Muscle of leg (tissue), 11 donors: ENCODE results near the gene ZRANB3. TPM values are rescaled to one million over a fixed set of nuclear protein-coding genes. Genes with fewer than 3 reads are reported as not detected.
"Not testable (repeated sequence)": the region's sequence is repeated elsewhere in the genome, so short reads cannot be mapped to it uniquely, and the experiment has no call there.

Experiments used
- DNase-seq: peaks from one replicate; pipeline ENCODE4 v3.0.0; 2013
- H3K27ac ChIP-seq: one replicate; pipeline ENCODE4 v1.5.1; 2013; ENCODE audit warnings: mild to moderate bottlenecking, low read length, control low read depth
- H3K27me3 ChIP-seq: one replicate; pipeline ENCODE4 v1.6.1; 2013; ENCODE audit warnings: low read length; ENCODE audit not compliant: control insufficient read depth, insufficient read depth
- H3K36me3 ChIP-seq: one replicate; pipeline ENCODE4 v1.6.1; 2013; ENCODE audit warnings: low read length; ENCODE audit not compliant: control insufficient read depth, insufficient read depth
- H3K4me1 ChIP-seq: one replicate; pipeline ENCODE4 v1.6.1; 2013; ENCODE audit warnings: low read length; ENCODE audit not compliant: control insufficient read depth, insufficient read depth
- H3K4me3 ChIP-seq: one replicate; pipeline ENCODE4 v1.5.1; 2013; ENCODE audit warnings: low read length, control low read depth
- H3K9me3 ChIP-seq: replicated peaks from 2 replicates; pipeline ENCODE4 v1.6.1; 2013; ENCODE audit warnings: low read depth, low read length; ENCODE audit not compliant: control insufficient read depth
- WGBS: methylation state at CpG from one replicate; pipeline ENCODE4 v1.1.5; 2013; ENCODE audit warnings: missing lambda C conversion rate; ENCODE audit not compliant: insufficient coverage; 5-methylcytosine and 5-hydroxymethylcytosine counted together
- polyA plus RNA-seq, 8 donors: library from polyadenylated mRNA; unstranded; fragments of 120-200 nt; gene quantifications; one replicate each; pipeline versions ENCODE4 v1.2.1 to v1.2.3, GENCODE V29; 2013; ENCODE audit warnings: inconsistent platforms in 1 of 8, low replicate concordance in 1 of 8; ENCODE audit not compliant: insufficient read length in 8 of 8, insufficient read depth in 1 of 8
- total RNA-seq: library from RNA; stranded (reverse); fragments of 120-200 nt; gene quantifications from one replicate; pipeline ENCODE4 v1.2.4, GENCODE V29; 2013

The ZRANB3 gene
- total and polyA plus RNA-seq, 9 donors: 4.9 to 9.1 (median 6.5) TPM

GRCh38 chr2:135124924-135125886 lies 405.8 kb downstream of the ZRANB3 start:
- Histone ChIP-seq H3K4me3 (no peak overlapping the region), H3K27me3 (no peaks in the 10 kb centered on the region), H3K9me3 (no peaks in the 10 kb centered on the region), H3K4me1 (no peaks in the 10 kb centered on the region), H3K36me3 (peaks cover 6% of the 10 kb centered on the region), H3K27ac (no peak overlapping the region)
- no CpG with 5 or more reads among the region's 1 CpG for WGBS
- no peak for DNase-seq

- not testable (repeated sequence) for H3K27ac ChIP-seq, H3K27me3 ChIP-seq, DNase-seq, H3K4me3 ChIP-seq, H3K4me1 ChIP-seq, H3K9me3 ChIP-seq, H3K36me3 ChIP-seq
- no CpG with 5 or more reads among the region's 6 CpGs for WGBS
Observed at GRCh38 chr2:135121658-135122039, 409.4 kb downstream of the ZRANB3 start.

GRCh38 chr2:135121016-135121657 lies 409.9 kb downstream of the ZRANB3 start:
- DNase-seq: no peak
- Histone ChIP-seq H3K9me3 (no peaks in the 10 kb centered on the region), H3K36me3 (peaks cover 4% of the 10 kb centered on the region), H3K4me3 (no peak overlapping the region), H3K4me1 (no peaks in the 10 kb centered on the region), H3K27ac (no peak overlapping the region), H3K27me3 (no peaks in the 10 kb centered on the region)
- no CpG with 5 or more reads among the region's 2 CpGs for WGBS

GRCh38 chr2:135119582-135119981 lies 411.4 kb downstream of the ZRANB3 start:
- Histone ChIP-seq H3K36me3 (peaks cover 4% of the 10 kb centered on the region), H3K4me3 (no peak overlapping the region), H3K27me3 (no peaks in the 10 kb centered on the region)

GRCh38 chr2:135113322-135113721 lies 417.7 kb downstream of the ZRANB3 start:
- Histone ChIP-seq H3K4me3 (no peak overlapping the region), H3K27ac (no peak overlapping the region), H3K9me3 (no peaks in the 10 kb centered on the region), H3K27me3 (no peaks in the 10 kb centered on the region), H3K4me1 (no peaks in the 10 kb centered on the region), H3K36me3 (peaks cover 9% of the 10 kb centered on the region)
- WGBS: 100% methylated on average over 1 of the region's 3 CpGs
- DNase-seq: no peak

More at GRCh38 chr2:135119582-135119981, 411.4 kb downstream of the ZRANB3 start:
- no peak overlapping the region for H3K27ac ChIP-seq
- H3K9me3 ChIP-seq: no peaks in the 10 kb centered on the region
- DNase-seq: no peak
- H3K4me1 ChIP-seq: no peaks in the 10 kb centered on the region

- not testable (repeated sequence) for DNase-seq
- 95% methylated on average over 21 of the region's 56 CpGs for WGBS
Observed at GRCh38 chr2:135105513-135106316, 425.3 kb downstream of the ZRANB3 start.

GRCh38 chr2:135103843-135104242 lies 427.2 kb downstream of the ZRANB3 start:
- Histone ChIP-seq H3K9me3 (peaks cover 5% of the 10 kb centered on the region), H3K36me3 (no peaks in the 10 kb centered on the region), H3K4me1 (no peaks in the 10 kb centered on the region), H3K4me3 (no peak overlapping the region), H3K27ac (no peak overlapping the region), H3K27me3 (no peaks in the 10 kb centered on the region)
- WGBS: no CpG with 5 or more reads among the region's 1 CpG
- no peak for DNase-seq

More at GRCh38 chr2:135105513-135106316, 425.3 kb downstream of the ZRANB3 start:
- H3K4me3 ChIP-seq, H3K36me3 ChIP-seq, H3K4me1 ChIP-seq, H3K9me3 ChIP-seq, H3K27ac ChIP-seq, H3K27me3 ChIP-seq: not testable (repeated sequence)

- WGBS: no CpG with 5 or more reads among the region's 5 CpGs
- Histone ChIP-seq H3K9me3 (peaks cover 3% of the 10 kb centered on the region), H3K36me3 (no peaks in the 10 kb centered on the region), H3K27ac (no peak overlapping the region), H3K4me1 (no peaks in the 10 kb centered on the region), H3K27me3 (no peaks in the 10 kb centered on the region), H3K4me3 (no peak overlapping the region)
- DNase-seq: peak; percentile 11
Observed at GRCh38 chr2:135099802-135100483, 431.1 kb downstream of the ZRANB3 start.

- H3K36me3 ChIP-seq: peaks cover 6% of the 10 kb centered on the region
- WGBS: no CpG with 5 or more reads among the region's 2 CpGs
Observed at GRCh38 chr2:135097532-135098231, 433.3 kb downstream of the ZRANB3 start.

More at GRCh38 chr2:135097532-135098231, 433.3 kb downstream of the ZRANB3 start:
- DNase-seq: no peak
- Histone ChIP-seq H3K9me3 (no peaks in the 10 kb centered on the region), H3K27ac (no peak overlapping the region), H3K27me3 (no peaks in the 10 kb centered on the region), H3K4me1 (no peaks in the 10 kb centered on the region), H3K4me3 (no peak overlapping the region)
